Endothelial cell of umbilical vein (primary cell): ENCODE data around the gene GPR153. TPM values are rescaled to one million over a fixed set of nuclear protein-coding genes. Genes with fewer than 3 reads are reported as not detected.

Source experiments
- BruUV-seq: library from RNA; stranded (reverse); fragments of 400-500 nt; replicated peaks from 2 replicates; lab custom pipeline; 2021; lab: Mats Ljungman, UMichigan
- CTCF ChIA-PET: fragments of 300-600, 350-600 bp; sonication (Branson Sonifier 250); formaldehyde crosslinking; loops from one replicate; lab custom pipeline; 2021; ENCODE audit warnings: antibody characterized with exemption, inconsistent platforms; lab: Charles Lee
- POLR2A ChIA-PET: fragments of 300-600, 350-600 bp; sonication (Branson Sonifier 250); formaldehyde crosslinking; loops from one replicate; lab custom pipeline; 2021; ENCODE audit warnings: antibody characterized with exemption, inconsistent platforms; lab: Charles Lee
- DNase-seq: peaks from one replicate; pipeline ENCODE4 v3.0.0-alpha.2; 2011; ENCODE audit warnings: low read depth, low spot score
- FAIRE-seq: peaks from 2 replicates; lab custom pipeline; 2011; peaks lifted over from hg19 to GRCh38; lab: Jason Lieb, UNC
- H2AFZ ChIP-seq: 2 replicates; pipeline ENCODE4 v1.6.0; 2012; ENCODE audit warnings: low read depth, low read length, control low read depth, inconsistent platforms
- H3K27ac ChIP-seq: 2 replicates; pipeline ENCODE4 v1.5.1; 2011; ENCODE audit warnings: low read depth, mild to moderate bottlenecking, control low read depth, low read length, moderate library complexity; ENCODE audit not compliant: insufficient read depth
- H3K27me3 ChIP-seq, 2 experiments: 2 replicates each; pipeline versions ENCODE4 v1.6.0 to v1.6.1; 2011; ENCODE audit warnings: low read length in 2 of 2, mixed read lengths in 1 of 2; ENCODE audit not compliant: control insufficient read depth in 2 of 2, insufficient read depth in 2 of 2
- H3K36me3 ChIP-seq, 2 experiments: 2 replicates in 1 of 2; 3 replicates in 1 of 2; pipeline ENCODE4 v1.5.1; 2011; ENCODE audit warnings: low read length in 2 of 2, mild to moderate bottlenecking in 1 of 2, moderate library complexity in 1 of 2; ENCODE audit not compliant: control insufficient read depth in 2 of 2, insufficient read depth in 2 of 2; ENCODE audit errors: extremely low read depth in 1 of 2
- H3K4me1 ChIP-seq: 3 replicates; pipeline ENCODE4 v1.5.1; 2011; ENCODE audit warnings: mild to moderate bottlenecking, low read length; ENCODE audit not compliant: control insufficient read depth, insufficient read depth; ENCODE audit errors: extremely low read depth
- H3K4me2 ChIP-seq: 2 replicates; pipeline ENCODE4 v1.6.1; 2011; ENCODE audit warnings: low read length, control low read depth, mixed read lengths; ENCODE audit not compliant: insufficient read depth
- H3K4me3 ChIP-seq, 3 experiments: fragments of 200-600 bp in 1 of 3; sonication (generic), shearing (Covaris generic) in 1 of 3; replicated peaks in 1 of 3; 2 replicates each; pipeline ENCODE4 v1.5.1; 2011 to 2016; ENCODE audit warnings: control low read depth in 3 of 3, low read length in 3 of 3, mild to moderate bottlenecking in 2 of 3, inconsistent platforms in 1 of 3, low read depth in 1 of 3, moderate library complexity in 1 of 3; ENCODE audit not compliant: insufficient read depth in 1 of 3
- H3K79me2 ChIP-seq: 2 replicates; pipeline ENCODE4 v1.6.0; 2012; ENCODE audit warnings: low read length, inconsistent platforms; ENCODE audit not compliant: control insufficient read depth, insufficient read depth
- H3K9ac ChIP-seq: replicated peaks from 2 replicates; pipeline ENCODE3; 2011; ENCODE audit warnings: low read length, control low read depth; ENCODE audit not compliant: insufficient read depth; ENCODE audit errors: extremely low read depth
- H3K9me1 ChIP-seq: replicated peaks from 3 replicates; pipeline ENCODE4 v1.6.0; 2011; ENCODE audit warnings: mild to moderate bottlenecking, low read length; ENCODE audit not compliant: control insufficient read depth, insufficient read depth; ENCODE audit errors: extremely low read depth
- H3K9me3 ChIP-seq: replicated peaks from 2 replicates; pipeline ENCODE4 v1.5.1; 2012; ENCODE audit warnings: low read length, inconsistent platforms; ENCODE audit not compliant: control insufficient read depth, insufficient read depth
- H4K20me1 ChIP-seq: replicated peaks from 2 replicates; pipeline ENCODE3; 2011; ENCODE audit warnings: mild to moderate bottlenecking, low read length; ENCODE audit not compliant: control insufficient read depth, insufficient read depth; ENCODE audit errors: extremely low read depth
- EZH2 ChIP-seq: IDR thresholded peaks from 2 replicates; pipeline ENCODE4 v1.6.1; 2012; ENCODE audit warnings: borderline replicate concordance, low read depth, mild to moderate bottlenecking, moderate library complexity, low read length, inconsistent platforms; ENCODE audit not compliant: severe bottlenecking
- FOS ChIP-seq: IDR thresholded peaks from 2 replicates; pipeline ENCODE4 v1.6.1; 2011; ENCODE audit warnings: mild to moderate bottlenecking, low read length, moderate library complexity, borderline replicate concordance; ENCODE audit not compliant: insufficient read depth
- GATA2 ChIP-seq: IDR thresholded peaks from 2 replicates; pipeline ENCODE4 v1.7.0; 2011; ENCODE audit warnings: low read depth, mild to moderate bottlenecking, moderate library complexity, mixed read lengths, low read length; ENCODE audit not compliant: insufficient read length, insufficient read depth
- JUN ChIP-seq: IDR thresholded peaks from 2 replicates; pipeline ENCODE4 v1.6.1; 2011; ENCODE audit warnings: borderline replicate concordance, low read depth; ENCODE audit not compliant: insufficient read length, insufficient read depth
- POLR2AphosphoS5 ChIP-seq: IDR thresholded peaks from 2 replicates; pipeline ENCODE4 v1.6.1; 2012; ENCODE audit warnings: low read depth, mild to moderate bottlenecking, control low read depth, low read length, moderate library complexity; ENCODE audit not compliant: insufficient read depth
- dilution Hi-C: fragments of 300-500 bp; cut with MboI; formaldehyde crosslinking; loops from one replicate; pipeline ENCODE4 v1.15.0; 2019; ENCODE audit warnings: low sequenced_read_pairs; ENCODE audit not compliant: extremely low pct_ligation_motif_present
- intact Hi-C: fragments of 100-400 bp; cut with micrococcal nuclease; formaldehyde crosslinking; loops from one replicate; pipeline ENCODE4 v1.10.0; 2022
- polyA plus RNA-seq, 4 experiments: library from polyadenylated mRNA; depleted of rRNA in 3 of 4; stranded (reverse) in 3 of 4; unstranded in 1 of 4; fragments of >200 nt; gene quantifications; 2 replicates each; pipeline versions ENCODE4 v1.2.1 to v1.2.3, GENCODE V29; 2011 to 2012; ENCODE audit warnings: missing spikeins in 1 of 4
- total RNA-seq: library from RNA; stranded (reverse); gene quantifications from 2 replicates; pipeline ENCODE4 v1.2.3, GENCODE V29; 2021
- TF ChIP-seq, protein P1 (sequence below), 2 donors: IDR thresholded peaks; 1 replicate in 1 of 2; 2 replicates in 1 of 2; pipeline ENCODE4 v1.5.1; 2011; ENCODE audit warnings: low read length in 2 of 2, mild to moderate bottlenecking in 2 of 2, moderate library complexity in 2 of 2, control low read depth in 1 of 2, inconsistent platforms in 1 of 2, low read depth in 1 of 2; ENCODE audit not compliant: insufficient read depth in 1 of 2; ENCODE audit errors: extremely low read depth in 1 of 2
- TF ChIP-seq, protein P2 (sequence below): IDR thresholded peaks from 2 replicates; pipeline ENCODE4 v1.6.1; 2011; ENCODE audit not compliant: insufficient read depth, insufficient read length

The GPR153 gene
- total and polyA plus RNA-seq, 2 donors (not counting 3 experiments of a cell fraction or from before 2014, with no cell fraction given): 3.1 to 3.9 TPM

DNA sequence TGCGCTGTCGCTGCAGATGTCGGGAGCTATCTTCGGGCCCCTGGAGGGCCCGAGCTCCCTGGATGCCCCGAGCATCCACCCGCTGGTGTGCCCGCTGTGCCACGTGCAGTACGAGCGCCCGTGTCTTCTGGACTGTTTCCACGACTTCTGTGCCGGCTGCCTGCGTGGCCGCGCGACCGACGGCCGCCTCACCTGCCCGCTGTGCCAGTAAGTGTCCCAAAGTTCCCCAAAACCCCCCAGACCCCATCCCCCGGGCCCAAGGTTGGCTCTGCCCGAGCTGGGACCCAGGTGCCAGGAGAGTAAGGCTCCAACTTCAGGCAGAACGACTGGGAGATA, 54.4 kb downstream of the GPR153 start:
- POLR2A ChIA-PET: no interaction called here
- Histone ChIP-seq H3K9ac (no peak overlapping the region), H3K27ac (no peak overlapping the region), H3K4me3 (peak overlapping the region in 2 of 3 experiments; percentile 38 to 59), H3K36me3 (no peaks in the 10 kb centered on the region), H3K4me1 (peaks cover 22% of the 10 kb centered on the region), H3K4me2 (peak overlapping the region; percentile 76), H3K27me3 (peaks cover 6 to 11% of the 10 kb centered on the region in 2 experiments), H4K20me1 (no peaks in the 10 kb centered on the region), H3K9me1 (no peaks in the 10 kb centered on the region), H2AFZ (peak overlapping the region; percentile 97), H3K9me3 (no peaks in the 10 kb centered on the region), H3K79me2 (no peaks in the 10 kb centered on the region)
- DNase-seq: no peak
- BruUV-seq: no TSS peak
- intact Hi-C loops: no loop called here
- dilution Hi-C loops: no loop called here
- CTCF ChIA-PET: interaction anchor here (0.8 to 4.2 kb wide), 16 partner anchors 8 to 216 kb away, joined by 3 to 30 read pairs (median 5); partner anchors contain the start of genes ICMT and NPHP4
- TF ChIP-seq FOS: no peak
- TF ChIP-seq, protein P1, sequence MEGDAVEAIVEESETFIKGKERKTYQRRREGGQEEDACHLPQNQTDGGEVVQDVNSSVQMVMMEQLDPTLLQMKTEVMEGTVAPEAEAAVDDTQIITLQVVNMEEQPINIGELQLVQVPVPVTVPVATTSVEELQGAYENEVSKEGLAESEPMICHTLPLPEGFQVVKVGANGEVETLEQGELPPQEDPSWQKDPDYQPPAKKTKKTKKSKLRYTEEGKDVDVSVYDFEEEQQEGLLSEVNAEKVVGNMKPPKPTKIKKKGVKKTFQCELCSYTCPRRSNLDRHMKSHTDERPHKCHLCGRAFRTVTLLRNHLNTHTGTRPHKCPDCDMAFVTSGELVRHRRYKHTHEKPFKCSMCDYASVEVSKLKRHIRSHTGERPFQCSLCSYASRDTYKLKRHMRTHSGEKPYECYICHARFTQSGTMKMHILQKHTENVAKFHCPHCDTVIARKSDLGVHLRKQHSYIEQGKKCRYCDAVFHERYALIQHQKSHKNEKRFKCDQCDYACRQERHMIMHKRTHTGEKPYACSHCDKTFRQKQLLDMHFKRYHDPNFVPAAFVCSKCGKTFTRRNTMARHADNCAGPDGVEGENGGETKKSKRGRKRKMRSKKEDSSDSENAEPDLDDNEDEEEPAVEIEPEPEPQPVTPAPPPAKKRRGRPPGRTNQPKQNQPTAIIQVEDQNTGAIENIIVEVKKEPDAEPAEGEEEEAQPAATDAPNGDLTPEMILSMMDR (IDR thresholded peaks at IDR 0.05; ENCODE audit: extremely low read depth in 1 of 2, insufficient read depth in 1 of 2, low read depth in 1 of 2, low read length in 2 of 2): no peak
- TF ChIP-seq, protein P2, sequence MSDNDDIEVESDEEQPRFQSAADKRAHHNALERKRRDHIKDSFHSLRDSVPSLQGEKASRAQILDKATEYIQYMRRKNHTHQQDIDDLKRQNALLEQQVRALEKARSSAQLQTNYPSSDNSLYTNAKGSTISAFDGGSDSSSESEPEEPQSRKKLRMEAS: no peak
- no peak for TF ChIP-seq GATA2
- TF ChIP-seq POLR2AphosphoS5: no peak
- TF ChIP-seq EZH2: peak; percentile 0
- no peak for TF ChIP-seq JUN
- FAIRE-seq: no peak
